Endothelial cell of umbilical vein (primary cell): ENCODE results near the gene GDPGP1. TPM values are rescaled to one million over a fixed set of nuclear protein-coding genes. Genes with fewer than 3 reads are reported as not detected.

Experiments used
- BruUV-seq: library from RNA; stranded (reverse); fragments of 400-500 nt; replicated peaks from 2 replicates; lab custom pipeline; 2021; lab: Mats Ljungman, UMichigan
- CTCF ChIA-PET: fragments of 300-600, 350-600 bp; sonication (Branson Sonifier 250); formaldehyde crosslinking; loops from one replicate; lab custom pipeline; 2021; ENCODE audit warnings: antibody characterized with exemption, inconsistent platforms; lab: Charles Lee
- POLR2A ChIA-PET: fragments of 300-600, 350-600 bp; sonication (Branson Sonifier 250); formaldehyde crosslinking; loops from one replicate; lab custom pipeline; 2021; ENCODE audit warnings: antibody characterized with exemption, inconsistent platforms; lab: Charles Lee
- DNase-seq: peaks from one replicate; pipeline ENCODE4 v3.0.0-alpha.2; 2011; ENCODE audit warnings: low read depth, low spot score
- FAIRE-seq: peaks from 2 replicates; lab custom pipeline; 2011; peaks lifted over from hg19 to GRCh38; lab: Jason Lieb, UNC
- H2AFZ ChIP-seq: 2 replicates; pipeline ENCODE4 v1.6.0; 2012; ENCODE audit warnings: low read depth, low read length, control low read depth, inconsistent platforms
- H3K27ac ChIP-seq: 2 replicates; pipeline ENCODE4 v1.5.1; 2011; ENCODE audit warnings: low read depth, mild to moderate bottlenecking, control low read depth, low read length, moderate library complexity; ENCODE audit not compliant: insufficient read depth
- H3K27me3 ChIP-seq, 2 experiments: 2 replicates each; pipeline versions ENCODE4 v1.6.0 to v1.6.1; 2011; ENCODE audit warnings: low read length in 2 of 2, mixed read lengths in 1 of 2; ENCODE audit not compliant: control insufficient read depth in 2 of 2, insufficient read depth in 2 of 2
- H3K36me3 ChIP-seq, 2 experiments: 2 replicates in 1 of 2; 3 replicates in 1 of 2; pipeline ENCODE4 v1.5.1; 2011; ENCODE audit warnings: low read length in 2 of 2, mild to moderate bottlenecking in 1 of 2, moderate library complexity in 1 of 2; ENCODE audit not compliant: control insufficient read depth in 2 of 2, insufficient read depth in 2 of 2; ENCODE audit errors: extremely low read depth in 1 of 2
- H3K4me1 ChIP-seq: 3 replicates; pipeline ENCODE4 v1.5.1; 2011; ENCODE audit warnings: mild to moderate bottlenecking, low read length; ENCODE audit not compliant: control insufficient read depth, insufficient read depth; ENCODE audit errors: extremely low read depth
- H3K4me2 ChIP-seq: 2 replicates; pipeline ENCODE4 v1.6.1; 2011; ENCODE audit warnings: low read length, control low read depth, mixed read lengths; ENCODE audit not compliant: insufficient read depth
- H3K4me3 ChIP-seq, 3 experiments: fragments of 200-600 bp in 1 of 3; sonication (generic), shearing (Covaris generic) in 1 of 3; replicated peaks in 1 of 3; 2 replicates each; pipeline ENCODE4 v1.5.1; 2011 to 2016; ENCODE audit warnings: control low read depth in 3 of 3, low read length in 3 of 3, mild to moderate bottlenecking in 2 of 3, inconsistent platforms in 1 of 3, low read depth in 1 of 3, moderate library complexity in 1 of 3; ENCODE audit not compliant: insufficient read depth in 1 of 3
- H3K79me2 ChIP-seq: 2 replicates; pipeline ENCODE4 v1.6.0; 2012; ENCODE audit warnings: low read length, inconsistent platforms; ENCODE audit not compliant: control insufficient read depth, insufficient read depth
- H3K9ac ChIP-seq: replicated peaks from 2 replicates; pipeline ENCODE3; 2011; ENCODE audit warnings: low read length, control low read depth; ENCODE audit not compliant: insufficient read depth; ENCODE audit errors: extremely low read depth
- H3K9me1 ChIP-seq: replicated peaks from 3 replicates; pipeline ENCODE4 v1.6.0; 2011; ENCODE audit warnings: mild to moderate bottlenecking, low read length; ENCODE audit not compliant: control insufficient read depth, insufficient read depth; ENCODE audit errors: extremely low read depth
- H3K9me3 ChIP-seq: replicated peaks from 2 replicates; pipeline ENCODE4 v1.5.1; 2012; ENCODE audit warnings: low read length, inconsistent platforms; ENCODE audit not compliant: control insufficient read depth, insufficient read depth
- H4K20me1 ChIP-seq: replicated peaks from 2 replicates; pipeline ENCODE3; 2011; ENCODE audit warnings: mild to moderate bottlenecking, low read length; ENCODE audit not compliant: control insufficient read depth, insufficient read depth; ENCODE audit errors: extremely low read depth
- EZH2 ChIP-seq: IDR thresholded peaks from 2 replicates; pipeline ENCODE4 v1.6.1; 2012; ENCODE audit warnings: borderline replicate concordance, low read depth, mild to moderate bottlenecking, moderate library complexity, low read length, inconsistent platforms; ENCODE audit not compliant: severe bottlenecking
- FOS ChIP-seq: IDR thresholded peaks from 2 replicates; pipeline ENCODE4 v1.6.1; 2011; ENCODE audit warnings: mild to moderate bottlenecking, low read length, moderate library complexity, borderline replicate concordance; ENCODE audit not compliant: insufficient read depth
- GATA2 ChIP-seq: IDR thresholded peaks from 2 replicates; pipeline ENCODE4 v1.7.0; 2011; ENCODE audit warnings: low read depth, mild to moderate bottlenecking, moderate library complexity, mixed read lengths, low read length; ENCODE audit not compliant: insufficient read length, insufficient read depth
- JUN ChIP-seq: IDR thresholded peaks from 2 replicates; pipeline ENCODE4 v1.6.1; 2011; ENCODE audit warnings: borderline replicate concordance, low read depth; ENCODE audit not compliant: insufficient read length, insufficient read depth
- MAX ChIP-seq: IDR thresholded peaks from 2 replicates; pipeline ENCODE4 v1.6.1; 2011; ENCODE audit not compliant: insufficient read depth, insufficient read length
- MYC ChIP-seq: IDR thresholded peaks from one replicate; pipeline ENCODE4 v1.6.1; 2011; ENCODE audit warnings: mild to moderate bottlenecking, low read depth, low read length
- POLR2A ChIP-seq: IDR thresholded peaks from 2 replicates; pipeline ENCODE4 v1.6.1; 2012; ENCODE audit warnings: low read depth, mild to moderate bottlenecking, control low read depth, low read length
- POLR2AphosphoS5 ChIP-seq: IDR thresholded peaks from 2 replicates; pipeline ENCODE4 v1.6.1; 2012; ENCODE audit warnings: low read depth, mild to moderate bottlenecking, control low read depth, low read length, moderate library complexity; ENCODE audit not compliant: insufficient read depth
- dilution Hi-C: fragments of 300-500 bp; cut with MboI; formaldehyde crosslinking; loops from one replicate; pipeline ENCODE4 v1.15.0; 2019; ENCODE audit warnings: low sequenced_read_pairs; ENCODE audit not compliant: extremely low pct_ligation_motif_present
- intact Hi-C: fragments of 100-400 bp; cut with micrococcal nuclease; formaldehyde crosslinking; loops from one replicate; pipeline ENCODE4 v1.10.0; 2022
- polyA plus RNA-seq, 4 experiments: library from polyadenylated mRNA; depleted of rRNA in 3 of 4; stranded (reverse) in 3 of 4; unstranded in 1 of 4; fragments of >200 nt; gene quantifications; 2 replicates each; pipeline versions ENCODE4 v1.2.1 to v1.2.3, GENCODE V29; 2011 to 2012; ENCODE audit warnings: missing spikeins in 1 of 4
- total RNA-seq: library from RNA; stranded (reverse); gene quantifications from 2 replicates; pipeline ENCODE4 v1.2.3, GENCODE V29; 2021
- TF ChIP-seq, protein P1 (sequence below), 2 donors: IDR thresholded peaks; 1 replicate in 1 of 2; 2 replicates in 1 of 2; pipeline ENCODE4 v1.5.1; 2011; ENCODE audit warnings: low read length in 2 of 2, mild to moderate bottlenecking in 2 of 2, moderate library complexity in 2 of 2, control low read depth in 1 of 2, inconsistent platforms in 1 of 2, low read depth in 1 of 2; ENCODE audit not compliant: insufficient read depth in 1 of 2; ENCODE audit errors: extremely low read depth in 1 of 2

The GDPGP1 gene
- total and polyA plus RNA-seq, 2 donors (not counting 3 experiments of a cell fraction or from before 2014, with no cell fraction given), result 4.8 to 7.2 TPM

DNA sequence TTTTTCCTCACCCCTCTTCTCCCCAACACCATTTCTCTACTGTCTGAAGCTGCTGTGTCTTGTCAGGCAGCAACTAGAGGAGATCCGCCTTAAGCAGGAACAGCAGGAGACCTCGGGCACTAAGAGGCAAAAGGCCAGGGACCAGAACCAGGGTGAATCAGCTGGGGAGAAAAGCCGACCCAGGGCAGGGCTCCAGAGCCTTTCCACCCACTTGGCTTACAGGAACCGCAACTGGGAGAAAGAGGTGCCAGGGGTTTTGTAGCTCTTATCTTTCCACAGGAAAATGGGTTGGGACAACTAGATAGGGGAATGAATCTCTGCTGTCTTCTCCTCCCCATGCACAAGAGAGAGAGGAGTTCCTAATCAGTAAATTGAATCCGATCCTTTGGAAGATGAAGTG is 28.4 kb downstream of the GDPGP1 start:
- CTCF ChIA-PET, result interaction anchor here (1.4 to 3.5 kb wide), 3 partner anchors 10 to 19 kb away, joined by 3 to 20 read pairs (median 5); partner anchors contain the start of gene TTLL13

More for the DNA sequence above, 28.4 kb downstream of the GDPGP1 start:
- TF ChIP-seq MAX, result no peak
- TF ChIP-seq EZH2, result no peak
- no peak for TF ChIP-seq POLR2A
- TF ChIP-seq FOS, result no peak
- no peak for TF ChIP-seq POLR2AphosphoS5
- TF ChIP-seq JUN, result no peak
- no peak for TF ChIP-seq MYC
- TF ChIP-seq, protein P1, sequence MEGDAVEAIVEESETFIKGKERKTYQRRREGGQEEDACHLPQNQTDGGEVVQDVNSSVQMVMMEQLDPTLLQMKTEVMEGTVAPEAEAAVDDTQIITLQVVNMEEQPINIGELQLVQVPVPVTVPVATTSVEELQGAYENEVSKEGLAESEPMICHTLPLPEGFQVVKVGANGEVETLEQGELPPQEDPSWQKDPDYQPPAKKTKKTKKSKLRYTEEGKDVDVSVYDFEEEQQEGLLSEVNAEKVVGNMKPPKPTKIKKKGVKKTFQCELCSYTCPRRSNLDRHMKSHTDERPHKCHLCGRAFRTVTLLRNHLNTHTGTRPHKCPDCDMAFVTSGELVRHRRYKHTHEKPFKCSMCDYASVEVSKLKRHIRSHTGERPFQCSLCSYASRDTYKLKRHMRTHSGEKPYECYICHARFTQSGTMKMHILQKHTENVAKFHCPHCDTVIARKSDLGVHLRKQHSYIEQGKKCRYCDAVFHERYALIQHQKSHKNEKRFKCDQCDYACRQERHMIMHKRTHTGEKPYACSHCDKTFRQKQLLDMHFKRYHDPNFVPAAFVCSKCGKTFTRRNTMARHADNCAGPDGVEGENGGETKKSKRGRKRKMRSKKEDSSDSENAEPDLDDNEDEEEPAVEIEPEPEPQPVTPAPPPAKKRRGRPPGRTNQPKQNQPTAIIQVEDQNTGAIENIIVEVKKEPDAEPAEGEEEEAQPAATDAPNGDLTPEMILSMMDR (IDR thresholded peaks at IDR 0.05; ENCODE audit: extremely low read depth in 1 of 2, insufficient read depth in 1 of 2, low read depth in 1 of 2, low read length in 2 of 2), result no peak
- no peak for TF ChIP-seq GATA2
- DNase-seq (no peak), FAIRE-seq (no peak)
- H3K4me1 ChIP-seq, result peaks cover 60% of the 10 kb centered on the region
- H3K36me3 ChIP-seq, result no peaks in the 10 kb centered on the region
- no TSS peak for BruUV-seq
- POLR2A ChIA-PET, result interaction anchor here (1.5 kb wide), 1 partner anchor 29 kb away, joined by 8 read pairs; the partner anchor contains the start of genes CIB1 and GDPGP1
- H3K4me2 ChIP-seq, result peak overlapping the region; percentile 23
- H3K27me3 ChIP-seq, result no peaks in the 10 kb centered on the region
- H3K4me3 ChIP-seq, result no peak overlapping the region
- H3K27ac ChIP-seq, result peak overlapping the region; percentile 51
- H3K9ac ChIP-seq, result no peak overlapping the region
- peaks cover 16% of the 10 kb centered on the region for H3K79me2 ChIP-seq
- no peaks in the 10 kb centered on the region for H3K9me3 ChIP-seq
- H3K9me1 ChIP-seq, result no peaks in the 10 kb centered on the region
- no peak overlapping the region for H2AFZ ChIP-seq
- intact Hi-C loops, result no loop called here
- dilution Hi-C loops, result no loop called here
- H4K20me1 ChIP-seq, result no peaks in the 10 kb centered on the region
